HG03521 (cell line): ENCODE results near the gene MAP3K9.
"Not testable (repeated sequence)": the region's sequence is repeated elsewhere in the genome, so short reads cannot be mapped to it uniquely, and the experiment has no call there.

Experiments
- ATAC-seq: cut with Tn5 transposase; IDR thresholded peaks from one replicate; pipeline ENCODE4 v1.9.1; 2021; ENCODE audit warnings: mild to moderate bottlenecking, moderate library complexity; ENCODE audit not compliant: unreplicated experiment

MAP3K9 gene

GRCh38 chr14:70726651-70727375, 82.5 kb downstream of the MAP3K9 start:
- ATAC-seq = no peak

- no peak for ATAC-seq
Observed at GRCh38 chr14:70724944-70725343, 84.4 kb downstream of the MAP3K9 start.

- ATAC-seq = no peak
Observed at GRCh38 chr14:70724110-70724509, 85.2 kb downstream of the MAP3K9 start.

- ATAC-seq = no peak
Observed at GRCh38 chr14:70723276-70723675, 86.0 kb downstream of the MAP3K9 start.

- ATAC-seq = no peak
Observed at GRCh38 chr14:70722418-70722817, 86.9 kb downstream of the MAP3K9 start.

- no peak for ATAC-seq
Observed at GRCh38 chr14:70721542-70721941, 87.8 kb downstream of the MAP3K9 start.

- ATAC-seq = no peak
Observed at GRCh38 chr14:70718383-70719118, 90.8 kb downstream of the MAP3K9 start.

- no peak for ATAC-seq
Observed at GRCh38 chr14:70716958-70717357, 92.4 kb downstream of the MAP3K9 start.

GRCh38 chr14:70716483-70716882, 92.8 kb downstream of the MAP3K9 start:
- no peak for ATAC-seq

- ATAC-seq = no peak
Observed at GRCh38 chr14:70714055-70714550, 95.2 kb downstream of the MAP3K9 start.

- ATAC-seq = no peak
Observed at GRCh38 chr14:70713511-70713916, 95.8 kb downstream of the MAP3K9 start.

GRCh38 chr14:70713096-70713495, 96.2 kb downstream of the MAP3K9 start:
- no peak for ATAC-seq

- ATAC-seq = no peak
Observed at GRCh38 chr14:70711451-70711850, 97.9 kb downstream of the MAP3K9 start.

- ATAC-seq = no peak
Observed at GRCh38 chr14:70709726-70710382, 99.5 kb downstream of the MAP3K9 start.

GRCh38 chr14:70708717-70709570, 100.4 kb downstream of the MAP3K9 start:
- no peak for ATAC-seq

- no peak for ATAC-seq
Observed at GRCh38 chr14:70707138-70708038, 101.9 kb downstream of the MAP3K9 start.

- no peak for ATAC-seq
Observed at GRCh38 chr14:70706177-70706576, 103.1 kb downstream of the MAP3K9 start.

- ATAC-seq = no peak
Observed at GRCh38 chr14:70704960-70705359, 104.4 kb downstream of the MAP3K9 start.

GRCh38 chr14:70703621-70704168, 105.6 kb downstream of the MAP3K9 start:
- not testable (repeated sequence) for ATAC-seq
